Activated T-cell treated with anti-CD3 and anti-CD28 coated beads for 4 hours (primary cell): ENCODE data around the gene COX20.
"Not testable (repeated sequence)": the region's sequence is repeated elsewhere in the genome, so short reads cannot be mapped to it uniquely, and the experiment has no call there.

Source experiments
- DNase-seq: peaks from one replicate; pipeline ENCODE4 v3.0.0-alpha.2; 2020

COX20 gene

GRCh38 chr1:244835276-244836134 lies at the start of gene COX20:
Gene COX20, plus strand, starts transcription at chr1:244835658. Its CDS starts 57 bp downstream, at chr1:244835715.
- peak; percentile 84 for DNase-seq

DNA sequence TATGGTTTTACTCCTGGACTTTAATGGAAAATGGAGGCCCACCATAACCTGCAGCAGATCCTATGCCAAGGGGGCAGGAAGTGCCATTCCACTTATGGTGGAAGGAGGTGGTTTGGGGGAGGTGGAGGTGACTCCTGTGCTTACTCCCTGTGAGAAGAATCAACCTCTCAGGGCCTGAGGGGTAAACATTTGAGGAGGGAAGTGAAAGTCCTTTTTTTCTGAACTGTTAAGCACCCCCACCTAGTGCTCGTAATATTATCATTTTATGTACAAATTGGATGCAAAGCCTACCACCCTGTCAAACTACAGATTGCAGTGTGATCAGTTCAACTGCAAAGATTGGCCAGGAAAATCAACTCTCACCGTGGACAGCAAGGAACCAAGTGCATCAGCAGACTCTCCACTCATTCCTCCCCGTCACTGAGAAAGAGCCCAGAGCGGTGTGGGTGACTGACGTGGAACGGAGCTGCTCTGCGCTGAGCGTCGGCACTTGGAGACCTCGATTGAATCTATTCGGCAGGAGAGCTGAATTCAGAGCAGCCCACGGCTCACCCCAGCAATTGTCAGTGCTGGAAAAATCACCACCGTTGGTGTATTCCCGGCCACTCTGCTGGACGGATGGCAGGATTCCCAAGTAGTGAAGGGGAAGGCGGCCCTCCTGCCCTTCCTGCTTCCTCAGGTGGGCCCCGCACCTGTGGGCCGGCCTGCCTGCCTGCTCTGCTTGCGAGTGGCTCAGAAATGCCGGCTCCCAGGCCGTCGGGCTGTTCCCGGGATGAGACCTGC lies 46.8 kb upstream of the COX20 start:
- DNase-seq: no peak

DNA sequence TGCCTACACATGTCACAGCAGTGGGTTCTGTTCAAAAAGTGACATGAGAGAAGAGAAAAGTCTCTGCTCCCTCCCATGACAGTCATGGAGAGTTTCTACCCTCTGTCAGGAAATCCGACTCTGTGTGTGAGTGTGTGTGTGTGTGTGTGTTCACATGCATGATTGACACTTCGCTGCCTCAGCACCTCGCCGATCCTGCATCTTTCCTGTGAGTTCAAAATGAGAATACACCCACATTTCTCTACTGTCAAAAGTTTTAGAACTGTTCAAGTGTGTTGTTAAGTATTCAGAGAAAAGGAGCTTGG lies 46.2 kb upstream of the COX20 start:
- no peak for DNase-seq

- DNase-seq: no peak
These were observed 45.7 kb upstream of the COX20 start for GRCh38 chr1:244789731-244790130.

DNA sequence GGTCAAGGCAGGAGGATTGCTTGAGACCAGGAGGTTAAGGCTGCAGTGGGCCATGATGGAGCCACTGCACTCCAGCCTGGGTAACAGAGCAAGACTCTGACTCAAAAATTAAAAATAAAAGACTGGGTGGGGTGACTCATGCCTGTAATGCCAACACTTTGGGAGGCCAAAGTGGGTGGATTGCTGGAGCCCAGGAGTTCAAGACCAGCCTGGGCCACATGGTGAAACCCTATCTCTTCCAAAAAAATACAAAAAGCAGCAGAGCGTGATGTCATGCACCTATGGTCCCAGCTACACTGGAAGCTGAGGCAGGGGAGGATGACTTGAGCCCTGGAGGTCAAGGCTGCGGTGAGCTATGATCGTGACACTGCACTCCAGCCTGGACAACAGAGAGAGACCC lies 44.4 kb upstream of the COX20 start:
- no peak for DNase-seq

DNA sequence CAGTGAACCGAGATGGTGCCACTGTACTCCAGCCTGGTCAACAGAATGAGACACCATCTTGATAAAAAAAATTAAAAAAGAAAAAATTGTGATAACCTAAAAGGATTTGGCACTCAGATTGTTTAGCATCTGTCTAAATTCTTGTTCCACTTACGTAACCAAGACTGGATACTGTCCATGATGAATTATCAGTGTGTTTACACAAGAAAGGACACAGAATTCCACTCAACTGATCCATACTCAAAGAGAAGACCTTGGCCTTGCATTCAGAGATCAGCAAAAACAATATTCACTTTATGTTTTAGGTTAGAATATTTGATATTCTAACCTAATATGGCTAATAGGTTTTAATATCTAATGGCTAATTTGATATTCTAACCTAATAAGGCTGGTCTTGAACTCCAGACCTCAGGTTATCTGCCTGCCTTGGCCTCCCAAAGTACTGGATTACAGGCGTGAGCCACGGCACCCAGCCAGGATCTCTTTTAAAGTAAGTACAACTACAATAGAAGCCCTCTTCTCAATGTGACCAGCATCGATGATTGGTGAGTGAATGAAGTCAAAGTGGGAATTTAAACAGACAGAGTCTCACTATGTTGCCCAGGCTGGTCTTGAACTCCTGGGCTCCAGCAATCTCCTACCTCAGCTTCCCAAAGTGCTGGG lies 43.1 kb upstream of the COX20 start:
- no peak for DNase-seq

DNA sequence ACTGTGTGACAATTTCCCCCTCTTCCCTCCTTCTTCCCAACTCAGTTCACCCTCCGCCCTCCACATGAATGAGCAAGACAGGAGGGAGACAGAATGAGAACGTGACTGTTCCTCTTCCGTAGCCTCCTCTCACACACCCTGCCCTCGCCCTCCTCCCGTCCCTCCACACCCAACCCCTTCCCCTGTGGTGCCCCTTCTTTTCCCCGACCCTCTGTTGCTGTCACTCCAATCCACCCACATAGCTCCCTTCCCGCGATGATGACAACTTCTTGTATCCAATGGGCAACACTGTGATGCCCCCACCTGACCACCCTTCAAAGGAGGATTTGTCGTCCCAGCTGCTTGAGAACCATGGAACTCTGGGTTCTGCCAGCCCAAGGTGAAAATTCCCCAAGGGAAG lies 41.4 kb upstream of the COX20 start:
- no peak for DNase-seq

DNA sequence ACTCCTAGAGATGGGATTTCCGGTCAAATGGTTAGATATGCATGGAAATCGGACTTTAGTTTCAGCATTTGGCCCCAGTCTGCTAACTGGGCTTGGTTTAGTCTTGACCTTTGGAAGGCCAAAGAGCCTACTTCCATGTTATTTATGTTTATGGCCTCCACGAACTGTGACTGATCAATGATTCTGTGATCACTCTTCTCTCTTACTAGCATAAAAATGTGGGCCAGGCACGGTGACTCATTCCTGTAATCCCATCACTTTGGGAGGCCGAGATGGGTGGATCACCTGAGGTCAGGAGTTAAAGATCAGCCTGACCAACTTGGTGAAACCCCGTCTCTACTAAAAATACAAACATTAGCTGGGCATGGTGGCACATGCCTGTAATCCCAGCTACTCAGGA lies 40.9 kb upstream of the COX20 start:
- not testable (repeated sequence) for DNase-seq

DNA sequence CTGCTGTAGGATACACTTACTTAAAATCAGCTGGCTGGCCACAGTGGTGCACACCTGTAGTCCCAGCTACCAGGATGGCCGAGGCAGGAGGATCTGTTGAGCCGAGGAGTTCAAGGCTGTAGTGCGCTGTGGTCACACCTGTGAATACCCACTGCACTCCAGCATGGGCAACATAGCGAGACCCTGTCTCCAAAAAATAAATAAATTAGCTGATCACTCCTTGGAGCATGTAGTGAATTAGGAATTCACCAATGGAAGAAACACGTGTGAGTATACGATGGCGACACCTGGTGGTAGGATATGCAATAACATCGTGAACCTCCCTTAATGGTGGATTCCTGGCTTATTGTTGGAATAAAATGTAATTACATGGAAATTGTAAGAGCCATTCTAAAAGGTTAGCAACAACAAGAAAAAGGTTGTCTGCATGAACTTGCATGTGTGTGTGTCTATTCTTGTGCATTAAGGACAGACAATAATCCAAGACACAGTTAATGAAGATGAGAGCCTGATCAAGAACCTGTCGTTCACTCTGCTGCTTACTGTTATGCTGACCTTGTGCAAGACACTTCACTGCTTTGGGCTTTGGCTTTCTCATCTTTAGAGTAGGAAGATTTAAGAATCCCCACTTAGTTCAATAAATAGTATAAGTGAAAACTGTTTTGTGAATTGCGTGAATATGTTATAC lies 38.6 kb upstream of the COX20 start:
- peak; percentile 56 for DNase-seq

DNA sequence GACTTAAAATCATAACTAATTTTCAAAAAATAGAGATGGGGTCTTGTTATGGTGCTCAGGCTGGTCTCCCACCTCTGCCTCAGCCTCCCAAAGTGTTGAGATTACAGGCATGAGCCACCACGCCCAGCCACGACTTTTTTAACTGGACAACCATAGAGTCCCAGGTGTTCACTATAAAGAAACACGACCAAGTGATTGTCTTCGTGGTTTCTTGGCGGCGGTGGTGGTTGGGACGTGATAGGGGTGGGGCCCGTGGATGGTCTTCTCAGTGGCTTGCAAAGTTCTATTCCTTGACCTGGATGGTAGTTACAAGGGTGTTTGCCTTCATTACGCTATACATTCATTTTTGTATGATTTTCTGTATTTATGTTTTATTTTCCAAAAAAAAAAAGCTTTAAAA lies 34.6 kb upstream of the COX20 start:
- DNase-seq: no peak

DNA sequence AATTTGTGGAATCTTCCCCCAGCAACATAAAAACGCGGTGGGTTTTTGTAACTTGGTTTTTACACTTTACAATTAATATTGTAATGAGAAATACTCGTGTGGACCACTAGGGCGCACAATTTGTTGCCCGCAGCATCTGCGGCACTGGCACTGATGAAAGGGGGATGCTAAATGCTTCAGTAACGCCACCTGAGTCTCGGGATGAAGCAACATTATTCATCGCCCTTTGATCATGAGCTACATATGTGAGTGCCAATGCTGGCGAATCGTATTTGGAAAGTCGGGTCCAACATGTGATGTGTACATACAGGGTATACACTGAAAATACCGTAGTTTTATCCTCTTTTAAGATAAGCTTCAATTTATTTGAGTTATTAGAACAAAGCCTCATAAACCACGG lies 34.2 kb upstream of the COX20 start:
- peak; percentile 36 for DNase-seq

GRCh38 chr1:244802041-244802440 lies 33.4 kb upstream of the COX20 start:
- no peak for DNase-seq

DNA sequence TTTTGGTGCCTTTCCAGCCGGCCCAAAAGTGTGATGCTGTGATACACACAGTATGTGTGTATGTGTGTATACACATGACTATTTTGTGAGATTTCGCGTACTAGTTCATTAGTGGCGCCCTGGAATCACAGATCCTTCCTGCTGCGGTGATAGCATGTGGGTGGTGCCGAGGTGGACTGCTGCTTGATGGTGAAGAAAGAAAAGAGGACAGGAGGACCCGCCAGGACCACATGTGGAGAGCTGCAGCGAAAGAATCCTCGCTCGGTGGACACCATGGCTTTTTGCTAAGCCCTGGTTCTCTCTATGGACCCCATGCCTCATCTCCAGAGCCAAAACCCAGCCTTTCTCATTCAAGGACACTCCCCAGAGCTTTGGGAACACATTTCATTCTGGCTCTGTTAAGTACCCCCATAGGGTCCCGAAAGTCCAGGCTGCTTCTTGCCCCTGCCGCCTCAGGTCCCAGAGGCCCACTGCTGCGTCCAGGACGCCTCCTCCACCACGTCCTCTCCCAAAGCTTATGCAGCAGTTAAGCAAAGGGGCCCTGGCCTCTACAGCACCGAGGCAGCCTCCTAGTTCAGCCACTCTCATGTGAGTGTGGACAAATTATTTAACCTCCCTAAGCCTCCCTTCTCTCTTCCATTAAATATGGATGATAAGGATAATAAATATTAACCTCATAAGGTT lies 32.8 kb upstream of the COX20 start:
- DNase-seq: no peak

- no peak for DNase-seq
These were observed 30.6 kb upstream of the COX20 start for GRCh38 chr1:244804841-244805240.

DNA sequence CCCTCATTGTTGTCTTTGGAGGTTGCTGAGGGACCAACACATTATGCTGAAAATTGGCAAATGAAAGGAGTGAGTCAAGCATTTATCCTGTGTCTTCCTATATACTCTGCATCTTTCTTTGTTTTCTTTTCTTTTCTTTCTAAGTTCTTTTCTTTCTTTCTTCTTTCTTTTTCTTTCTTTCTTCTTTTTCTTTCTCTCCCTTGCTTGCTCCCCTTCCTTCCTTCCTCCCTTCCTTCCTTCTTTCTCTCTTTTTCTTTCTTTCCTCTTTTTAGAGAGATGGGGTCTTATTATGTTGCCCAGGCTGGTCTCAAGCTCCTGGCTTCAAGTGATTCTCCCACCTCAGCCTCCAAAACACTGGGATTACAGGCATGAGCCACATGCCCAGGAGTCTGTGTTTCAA lies 28.3 kb upstream of the COX20 start:
- no peak for DNase-seq

DNA sequence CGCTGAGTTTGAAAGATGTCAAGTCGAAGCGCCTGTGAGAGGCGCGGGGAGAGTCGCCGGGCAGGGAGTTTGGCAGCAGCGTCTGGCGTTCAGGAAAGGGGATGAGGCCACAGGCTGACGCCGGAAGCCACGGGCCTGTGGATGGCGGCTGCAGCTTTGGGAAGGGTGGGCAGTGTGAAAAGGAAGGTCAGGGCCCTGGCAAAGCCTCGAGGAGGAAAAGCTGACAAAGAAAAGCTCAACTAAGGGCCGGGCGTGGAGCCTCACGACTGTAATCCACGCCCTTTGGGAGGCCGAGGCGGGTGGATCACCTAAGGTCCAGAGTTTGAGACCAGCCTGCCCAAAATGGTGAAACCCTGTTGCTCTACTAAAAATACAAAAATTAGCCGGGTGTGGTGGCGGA lies 25.2 kb upstream of the COX20 start:
- no peak for DNase-seq

DNA sequence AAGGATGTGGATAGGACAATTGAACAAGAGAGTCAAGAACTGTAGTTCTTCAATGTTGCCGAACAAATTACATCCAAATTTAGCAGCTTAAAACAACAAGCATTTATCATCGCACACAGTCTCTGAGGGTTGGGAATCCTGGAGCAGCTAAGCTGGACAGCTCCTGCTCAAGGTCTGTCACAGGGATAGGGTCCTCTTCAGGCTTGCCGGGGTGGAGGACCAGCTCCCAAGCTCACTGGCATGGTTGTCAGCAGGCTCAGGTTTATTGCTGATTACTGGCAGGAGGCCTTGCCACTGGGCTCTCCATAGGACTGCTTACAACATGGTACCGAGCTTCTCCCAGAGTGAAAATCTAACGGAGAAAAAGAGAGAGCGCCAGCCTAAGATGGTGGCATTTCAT lies 22.1 kb upstream of the COX20 start:
- DNase-seq: no peak

GRCh38 chr1:244815600-244816099 lies 19.8 kb upstream of the COX20 start:
- no peak for DNase-seq

GRCh38 chr1:244817415-244817894 lies 18.0 kb upstream of the COX20 start:
- no peak for DNase-seq

DNA sequence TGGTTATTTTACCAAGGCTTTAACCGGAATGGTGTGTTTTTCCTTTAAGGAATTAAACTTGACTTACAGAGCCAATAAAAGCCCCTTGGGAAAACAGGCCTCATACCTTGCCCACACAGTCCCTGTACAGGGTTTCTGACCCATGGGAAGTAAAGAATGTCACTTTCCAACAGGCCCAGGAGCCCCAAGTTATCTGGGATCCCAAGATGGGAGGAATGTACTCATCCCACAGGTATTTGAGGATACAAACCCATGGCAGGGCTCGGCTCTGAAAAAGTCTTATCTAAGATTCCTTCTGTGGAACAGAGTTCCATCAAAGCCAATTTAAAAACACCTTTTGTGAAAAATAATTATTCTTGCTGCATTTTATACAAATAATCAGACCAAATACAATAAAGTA lies 15.3 kb upstream of the COX20 start:
- no peak for DNase-seq

- DNase-seq: no peak
These were observed 14.3 kb upstream of the COX20 start for GRCh38 chr1:244821134-244821533.

- no peak for DNase-seq
These were observed 12.6 kb upstream of the COX20 start for GRCh38 chr1:244822878-244823277.
